ENCODE data around the gene KCNS1.

KCNS1 gene

DNA sequence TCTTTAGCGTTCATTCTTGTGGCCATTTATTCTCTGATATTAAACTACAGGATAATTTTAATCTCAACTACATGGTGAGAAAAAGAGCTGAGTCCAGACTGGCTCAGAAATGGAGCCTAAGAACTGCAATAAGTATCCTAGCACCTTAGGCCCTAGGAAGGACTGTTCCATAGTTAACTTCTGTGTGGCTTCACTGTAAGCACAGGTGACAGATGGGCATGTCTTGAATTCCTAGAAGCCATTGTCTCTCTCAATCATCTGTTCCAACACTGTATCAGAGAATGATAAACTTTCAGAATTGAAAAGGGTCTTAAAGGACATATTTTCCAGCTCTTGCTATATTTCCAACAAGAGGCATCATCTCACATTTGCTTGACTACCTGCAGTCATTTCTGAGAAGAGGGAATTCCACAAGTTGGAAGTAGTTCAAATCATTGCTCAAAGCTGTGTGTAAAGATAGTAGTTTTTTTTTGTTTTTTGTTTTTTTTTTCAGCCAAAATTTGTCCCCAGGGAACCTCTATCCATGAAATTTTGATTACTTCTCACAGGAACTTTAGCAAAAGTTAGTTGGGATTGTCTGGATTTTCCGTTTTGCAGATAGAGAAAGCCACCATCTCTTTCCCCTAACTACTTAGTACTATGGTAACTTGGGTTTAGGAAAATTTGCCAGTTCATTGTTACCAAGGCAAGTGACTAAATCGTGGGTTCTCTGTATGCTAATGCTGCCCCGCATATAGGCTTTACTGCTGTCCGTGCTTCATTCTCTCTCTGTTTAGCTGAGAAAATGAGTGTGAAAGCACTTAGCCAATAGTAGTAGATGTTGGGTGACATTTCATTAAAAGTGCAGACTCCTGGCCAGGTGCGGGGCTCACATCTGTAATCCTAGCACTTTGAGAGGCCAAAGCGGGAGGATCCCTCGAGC is 47.2 kb downstream of the KCNS1 start:
- DNase-seq (ENCODE audit: low read depth) = no peak
- H3K4me3 ChIP-seq (replicated peaks; ENCODE audit: low read depth, low read length) = no peak overlapping the region

DNA sequence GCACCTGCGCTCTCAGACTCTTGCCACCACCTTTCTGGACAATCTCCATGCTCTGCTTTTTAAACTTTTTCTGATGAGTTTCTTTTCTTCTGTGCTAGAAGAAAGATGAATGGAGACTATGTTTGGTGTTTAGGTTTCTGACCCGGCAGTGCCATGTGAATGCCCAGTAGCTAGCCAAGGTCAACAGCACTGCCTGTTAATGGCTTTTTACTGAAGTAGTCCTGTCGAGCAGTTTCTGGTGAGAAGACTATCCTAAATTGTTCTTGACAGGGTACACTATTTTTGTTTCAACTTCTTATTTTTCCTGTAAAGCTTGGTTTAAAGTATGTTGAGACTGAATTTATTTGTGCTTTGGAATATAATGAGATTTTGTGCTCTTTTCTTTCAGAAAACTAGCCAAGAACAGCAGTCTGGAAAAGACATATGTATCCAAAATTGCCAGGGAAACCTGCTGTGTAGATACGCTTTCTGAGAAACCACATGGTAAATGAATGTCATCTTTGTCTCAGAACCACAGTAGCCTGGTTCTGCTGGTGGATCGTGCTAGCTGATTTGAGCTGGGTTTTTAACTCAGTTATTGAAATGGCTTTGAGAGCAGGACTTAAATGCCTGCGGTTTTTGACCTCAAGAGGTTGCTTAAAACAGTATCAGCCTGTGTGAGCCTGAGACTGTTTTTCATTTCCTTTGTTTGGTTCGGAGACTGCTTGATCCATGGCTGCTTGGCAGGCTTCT is 48.1 kb downstream of the KCNS1 start:
- DNase-seq (ENCODE audit: low read depth) = peak; percentile 59
- TF ChIP-seq, protein P1, sequence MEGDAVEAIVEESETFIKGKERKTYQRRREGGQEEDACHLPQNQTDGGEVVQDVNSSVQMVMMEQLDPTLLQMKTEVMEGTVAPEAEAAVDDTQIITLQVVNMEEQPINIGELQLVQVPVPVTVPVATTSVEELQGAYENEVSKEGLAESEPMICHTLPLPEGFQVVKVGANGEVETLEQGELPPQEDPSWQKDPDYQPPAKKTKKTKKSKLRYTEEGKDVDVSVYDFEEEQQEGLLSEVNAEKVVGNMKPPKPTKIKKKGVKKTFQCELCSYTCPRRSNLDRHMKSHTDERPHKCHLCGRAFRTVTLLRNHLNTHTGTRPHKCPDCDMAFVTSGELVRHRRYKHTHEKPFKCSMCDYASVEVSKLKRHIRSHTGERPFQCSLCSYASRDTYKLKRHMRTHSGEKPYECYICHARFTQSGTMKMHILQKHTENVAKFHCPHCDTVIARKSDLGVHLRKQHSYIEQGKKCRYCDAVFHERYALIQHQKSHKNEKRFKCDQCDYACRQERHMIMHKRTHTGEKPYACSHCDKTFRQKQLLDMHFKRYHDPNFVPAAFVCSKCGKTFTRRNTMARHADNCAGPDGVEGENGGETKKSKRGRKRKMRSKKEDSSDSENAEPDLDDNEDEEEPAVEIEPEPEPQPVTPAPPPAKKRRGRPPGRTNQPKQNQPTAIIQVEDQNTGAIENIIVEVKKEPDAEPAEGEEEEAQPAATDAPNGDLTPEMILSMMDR (IDR thresholded peaks at IDR 0.05; ENCODE audit: low read length, missing control alignments) = no peak
- H3K4me3 ChIP-seq (replicated peaks; ENCODE audit: low read depth, low read length) = no peak overlapping the region

More for the DNA sequence above, 47.2 kb downstream of the KCNS1 start:
- TF ChIP-seq, protein P1 (IDR thresholded peaks at IDR 0.05; ENCODE audit: low read length, missing control alignments) = no peak

DNA sequence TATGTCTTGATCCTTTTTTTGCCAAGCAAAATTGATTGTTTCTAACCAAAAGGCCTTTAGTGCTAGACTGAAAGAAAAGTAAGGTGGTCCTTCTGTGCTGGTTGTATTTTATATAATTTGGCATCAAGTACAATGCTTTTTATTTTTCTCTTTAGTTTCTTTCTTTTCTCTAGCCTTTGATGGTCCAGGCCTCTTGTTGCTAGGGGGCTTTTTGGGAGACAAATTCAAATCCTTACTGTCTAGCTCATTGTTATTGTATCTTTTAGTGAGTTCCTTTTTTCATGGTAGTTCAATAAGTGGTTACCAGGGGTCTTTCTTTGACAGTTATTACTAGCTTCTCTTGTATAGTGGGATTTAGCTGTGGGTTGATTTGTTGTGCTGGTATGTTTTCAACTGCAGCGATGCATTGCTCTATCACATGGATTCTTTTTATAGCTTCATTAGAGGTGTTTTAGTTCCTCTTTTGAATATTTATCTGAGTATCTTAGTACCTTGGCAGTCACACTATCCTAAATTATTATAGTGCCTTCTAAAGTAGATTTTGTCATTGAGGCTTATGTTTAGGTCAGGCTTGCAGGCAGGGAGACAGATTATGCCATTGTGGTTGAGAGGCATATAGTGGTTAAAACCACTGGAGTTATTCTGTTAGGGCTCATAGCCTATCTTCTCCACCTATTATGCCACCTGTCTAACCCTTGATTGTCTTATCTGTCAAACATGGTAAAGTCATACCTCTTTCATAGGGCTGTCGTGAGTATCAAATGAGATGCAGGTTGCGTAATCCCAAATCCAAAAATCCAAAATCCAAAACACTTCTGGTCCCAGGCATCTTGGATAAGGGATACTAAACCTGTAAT is 49.5 kb downstream of the KCNS1 start:
- no peak for DNase-seq (ENCODE audit: low read depth)
- H3K4me3 ChIP-seq (replicated peaks; ENCODE audit: low read depth, low read length) = no peak overlapping the region
- TF ChIP-seq, protein P1 (IDR thresholded peaks at IDR 0.05; ENCODE audit: low read length, missing control alignments) = no peak

DNA sequence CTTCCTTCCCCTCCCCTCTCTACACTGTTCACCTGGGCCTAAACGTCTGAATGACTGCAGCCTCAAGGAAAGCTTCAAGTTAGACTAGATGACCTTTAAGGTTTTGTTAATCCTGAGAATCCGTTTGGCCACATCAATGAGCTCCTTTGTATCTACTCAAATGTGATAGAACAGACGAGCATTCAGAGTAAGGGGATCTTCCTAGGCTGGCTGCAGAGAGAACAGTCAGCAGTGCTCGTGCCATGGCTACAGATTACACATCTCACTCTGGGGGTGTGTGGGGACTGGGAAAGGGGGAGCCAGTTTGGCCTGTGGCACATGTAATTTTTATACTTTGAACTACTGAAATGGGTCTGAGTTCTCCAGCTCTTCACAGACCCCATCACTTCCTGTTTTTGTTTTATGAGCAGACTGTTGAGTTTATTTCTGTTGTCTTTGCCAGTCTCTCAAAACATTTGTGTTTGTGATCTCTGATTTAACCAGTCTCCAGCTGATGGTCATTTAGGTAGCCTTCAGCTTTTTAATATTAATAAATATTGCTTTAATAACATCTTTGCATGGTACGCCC is 50.9 kb downstream of the KCNS1 start:
- TF ChIP-seq, protein P1 (IDR thresholded peaks at IDR 0.05; ENCODE audit: low read length, missing control alignments) = no peak
- H3K4me3 ChIP-seq (replicated peaks; ENCODE audit: low read depth, low read length) = no peak overlapping the region
- DNase-seq (ENCODE audit: low read depth) = no peak

DNA sequence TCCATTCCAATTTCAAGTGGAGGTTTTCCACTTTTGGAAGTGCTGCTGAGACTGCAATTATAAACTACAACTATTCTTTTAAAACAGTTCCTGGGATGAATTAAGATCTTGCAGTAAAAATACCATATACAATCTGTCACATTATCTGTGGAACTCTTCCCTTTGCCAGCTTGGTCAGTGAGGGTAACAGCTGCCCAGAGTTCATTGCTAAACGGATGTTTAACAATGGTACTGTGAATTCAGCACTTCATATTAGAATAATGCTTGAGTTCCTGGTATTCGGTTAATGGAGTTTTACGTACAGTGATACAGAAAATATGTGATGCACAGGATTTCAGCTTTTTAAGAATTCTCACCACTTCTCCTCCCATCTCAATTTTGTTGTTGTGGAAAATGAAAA is 51.5 kb downstream of the KCNS1 start:
- DNase-seq (ENCODE audit: low read depth) = no peak
- TF ChIP-seq, protein P1 (IDR thresholded peaks at IDR 0.05; ENCODE audit: low read length, missing control alignments) = no peak
- no peak overlapping the region for H3K4me3 ChIP-seq (replicated peaks; ENCODE audit: low read depth, low read length)

DNA sequence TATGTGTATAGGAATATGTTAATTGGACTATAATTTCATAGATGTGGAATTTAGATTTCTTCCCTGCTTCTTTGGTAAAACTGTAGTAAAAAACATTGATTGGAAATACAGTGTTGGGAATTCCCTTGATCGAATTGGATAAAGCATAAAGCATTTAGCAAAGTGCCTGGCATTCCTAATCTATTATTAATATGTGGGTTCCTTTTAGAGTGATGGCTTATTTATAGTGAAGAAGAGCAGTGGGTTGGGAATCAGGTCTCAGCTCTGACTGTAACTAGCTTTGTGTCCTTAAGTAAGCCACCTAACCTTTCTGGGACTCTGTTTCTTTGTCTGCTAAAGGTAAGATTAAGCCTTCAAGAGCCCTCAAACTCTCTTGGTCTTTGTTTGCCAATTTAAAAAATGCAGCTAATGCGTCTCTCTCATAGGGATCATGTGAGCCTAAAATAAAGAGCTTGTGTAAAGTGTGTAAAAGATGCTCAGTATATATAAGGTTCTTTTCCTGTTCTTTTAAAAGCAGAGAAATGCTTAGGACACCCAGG is 53.3 kb downstream of the KCNS1 start:
- H3K4me3 ChIP-seq (replicated peaks; ENCODE audit: low read depth, low read length) = no peak overlapping the region
- DNase-seq (ENCODE audit: low read depth) = no peak

More for the DNA sequence above, 53.3 kb downstream of the KCNS1 start:
- TF ChIP-seq, protein P1 (IDR thresholded peaks at IDR 0.05; ENCODE audit: low read length, missing control alignments) = no peak

Data from fibroblast of pulmonary artery (primary cell).